AG04450 (cell line): ENCODE measurements around the gene MBD5. TPM values are rescaled to one million over a fixed set of nuclear protein-coding genes. Genes with fewer than 3 reads are reported as not detected.

Experiments
- CTCF ChIA-PET: fragments of 300-600, 350-600 bp; formaldehyde crosslinking; extraction: SDS; loops from one replicate; lab custom pipeline; 2022; ENCODE audit warnings: antibody characterized with exemption, inconsistent platforms; lab: Charles Lee
- POLR2A ChIA-PET: fragments of 350-600 bp; formaldehyde crosslinking; extraction: SDS; loops from one replicate; lab custom pipeline; 2021; ENCODE audit warnings: antibody characterized with exemption, inconsistent platforms; lab: Yijun Ruan, JAX
- DNase-seq: peaks from one replicate; pipeline ENCODE4 v3.0.0-alpha.2; 2011; ENCODE audit warnings: low read depth, low spot score
- H3K27ac ChIP-seq: one replicate; pipeline ENCODE4 v1.5.1; 2012; ENCODE audit warnings: low read depth, low read length, control low read depth
- H3K27me3 ChIP-seq: one replicate; pipeline ENCODE4 v1.6.0; 2012; ENCODE audit warnings: low read length; ENCODE audit not compliant: control insufficient read depth, insufficient read depth
- H3K4me3 ChIP-seq: 2 replicates; pipeline ENCODE4 v1.5.1; 2011; ENCODE audit warnings: mild to moderate bottlenecking, low read depth, low read length, control low read depth
- H3K9me3 ChIP-seq: 2 replicates; pipeline ENCODE4 v1.5.1; 2012; ENCODE audit warnings: low read length; ENCODE audit not compliant: control insufficient read depth, insufficient read depth
- polyA plus RNA-seq: library from polyadenylated mRNA; depleted of rRNA; stranded (reverse); fragments of >200 nt; gene quantifications from 2 replicates; pipeline ENCODE4 v1.2.3, GENCODE V29; 2011
- TF ChIP-seq, protein P1 (sequence below): IDR thresholded peaks from 2 replicates; pipeline ENCODE4 v1.5.1; 2011; ENCODE audit warnings: low read depth, low read length, control low read depth, inconsistent platforms

The MBD5 gene
- polyA plus RNA-seq, 1 experiment = 40.4 TPM

DNA sequence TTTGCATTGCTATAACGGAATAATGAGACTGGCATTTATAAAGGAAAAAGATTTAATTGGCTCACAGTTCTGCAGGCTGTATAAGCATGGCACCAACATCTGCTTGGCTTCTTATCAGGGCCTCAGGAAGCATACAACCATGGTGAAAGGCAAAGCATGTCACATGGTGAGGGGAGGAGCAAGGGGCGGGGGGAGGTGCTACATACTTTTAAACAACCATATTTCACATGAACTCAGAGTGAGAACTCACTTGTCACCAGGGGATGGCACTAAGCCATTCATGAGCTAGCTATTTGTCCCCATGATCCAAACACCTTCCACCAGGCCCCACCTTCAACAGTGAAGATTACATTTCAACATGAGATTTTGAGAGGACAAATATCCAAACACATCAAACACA is 188.7 kb downstream of the MBD5 start:
- no peak for DNase-seq
- TF ChIP-seq, protein P1, sequence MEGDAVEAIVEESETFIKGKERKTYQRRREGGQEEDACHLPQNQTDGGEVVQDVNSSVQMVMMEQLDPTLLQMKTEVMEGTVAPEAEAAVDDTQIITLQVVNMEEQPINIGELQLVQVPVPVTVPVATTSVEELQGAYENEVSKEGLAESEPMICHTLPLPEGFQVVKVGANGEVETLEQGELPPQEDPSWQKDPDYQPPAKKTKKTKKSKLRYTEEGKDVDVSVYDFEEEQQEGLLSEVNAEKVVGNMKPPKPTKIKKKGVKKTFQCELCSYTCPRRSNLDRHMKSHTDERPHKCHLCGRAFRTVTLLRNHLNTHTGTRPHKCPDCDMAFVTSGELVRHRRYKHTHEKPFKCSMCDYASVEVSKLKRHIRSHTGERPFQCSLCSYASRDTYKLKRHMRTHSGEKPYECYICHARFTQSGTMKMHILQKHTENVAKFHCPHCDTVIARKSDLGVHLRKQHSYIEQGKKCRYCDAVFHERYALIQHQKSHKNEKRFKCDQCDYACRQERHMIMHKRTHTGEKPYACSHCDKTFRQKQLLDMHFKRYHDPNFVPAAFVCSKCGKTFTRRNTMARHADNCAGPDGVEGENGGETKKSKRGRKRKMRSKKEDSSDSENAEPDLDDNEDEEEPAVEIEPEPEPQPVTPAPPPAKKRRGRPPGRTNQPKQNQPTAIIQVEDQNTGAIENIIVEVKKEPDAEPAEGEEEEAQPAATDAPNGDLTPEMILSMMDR = no peak
- ChIA-PET POLR2A (no interaction called here), CTCF (no interaction called here)
- H3K4me3 ChIP-seq = no peak overlapping the region
- no peaks in the 10 kb centered on the region for H3K27me3 ChIP-seq
- no peak overlapping the region for H3K27ac ChIP-seq
- no peaks in the 10 kb centered on the region for H3K9me3 ChIP-seq

DNA sequence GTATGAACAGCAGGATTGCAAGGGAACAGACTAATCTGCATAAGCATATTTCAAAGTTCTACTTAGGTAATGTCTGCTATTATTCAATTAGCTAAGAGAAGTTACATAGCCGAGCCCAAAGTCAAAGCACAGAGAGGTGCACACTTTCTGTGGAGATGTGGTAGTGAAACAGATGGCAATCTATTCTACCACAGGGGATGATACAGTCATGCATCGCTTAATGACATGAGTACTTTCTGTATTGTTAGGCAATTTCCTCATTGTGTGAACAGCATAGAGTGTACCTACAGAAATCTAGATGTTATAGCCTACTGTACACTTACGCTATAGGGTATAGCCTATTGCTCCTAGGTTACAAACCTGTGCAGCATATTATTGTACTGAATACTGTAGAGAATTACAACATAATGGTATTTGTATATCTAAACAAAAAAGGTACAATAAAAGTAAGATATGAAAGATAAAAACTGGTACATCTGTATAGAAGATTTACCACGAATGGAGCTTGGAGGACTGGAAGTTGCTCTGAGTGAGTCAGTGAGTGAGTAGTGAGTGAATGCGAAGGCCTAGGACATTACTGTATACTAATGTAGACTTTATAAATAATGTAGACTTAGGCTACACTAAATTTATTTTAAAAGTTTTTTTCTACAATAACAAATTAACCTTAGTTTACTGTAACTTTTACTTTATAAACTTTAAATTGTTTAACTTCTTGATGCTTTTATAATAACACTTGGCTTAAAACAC is 197.6 kb downstream of the MBD5 start:
- CTCF ChIA-PET = interaction anchor here (0.9 kb wide), 1 partner anchor 291 kb away, joined by 4 read pairs; no protein-coding TSS in a partner anchor

DNA sequence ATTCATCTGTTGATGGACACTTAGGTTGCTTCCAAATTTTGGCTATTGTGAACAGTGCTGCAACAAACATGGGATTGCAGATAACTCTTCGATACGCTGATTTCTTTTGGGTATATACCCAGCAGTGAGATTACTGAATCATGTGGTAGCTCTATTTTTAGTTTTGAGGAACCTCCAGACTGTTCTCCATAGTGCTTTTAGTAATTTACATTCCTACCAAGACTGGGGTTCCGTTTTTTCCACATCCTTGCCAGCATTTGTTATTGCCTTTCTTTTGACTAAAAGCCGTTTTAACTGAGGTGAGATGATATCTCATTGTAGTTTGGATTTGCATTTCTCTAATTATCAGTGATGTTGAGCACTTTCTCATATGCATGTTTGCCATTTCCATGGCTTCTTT is 200.3 kb downstream of the MBD5 start:
- DNase-seq = no peak
- no peak overlapping the region for H3K4me3 ChIP-seq
- H3K27ac ChIP-seq = no peak overlapping the region
- CTCF ChIA-PET = interaction anchor here (1.2 kb wide), 1 partner anchor 17 kb away, joined by 5 read pairs; no protein-coding TSS in a partner anchor
- TF ChIP-seq, protein P1 = no peak
- H3K9me3 ChIP-seq = no peaks in the 10 kb centered on the region
- POLR2A ChIA-PET = no interaction called here
- no peaks in the 10 kb centered on the region for H3K27me3 ChIP-seq

More for the DNA sequence above, 197.6 kb downstream of the MBD5 start:
- H3K27me3 ChIP-seq = no peaks in the 10 kb centered on the region
- H3K27ac ChIP-seq = no peak overlapping the region
- H3K4me3 ChIP-seq = no peak overlapping the region
- TF ChIP-seq, protein P1 = no peak
- POLR2A ChIA-PET = interaction anchor here (0.6 to 1.9 kb wide), 4 partner anchors 16 to 427 kb away, joined by 3 to 10 read pairs (median 6); partner anchors contain the start of genes MBD5 and ORC4
- no peaks in the 10 kb centered on the region for H3K9me3 ChIP-seq
- no peak for DNase-seq

DNA sequence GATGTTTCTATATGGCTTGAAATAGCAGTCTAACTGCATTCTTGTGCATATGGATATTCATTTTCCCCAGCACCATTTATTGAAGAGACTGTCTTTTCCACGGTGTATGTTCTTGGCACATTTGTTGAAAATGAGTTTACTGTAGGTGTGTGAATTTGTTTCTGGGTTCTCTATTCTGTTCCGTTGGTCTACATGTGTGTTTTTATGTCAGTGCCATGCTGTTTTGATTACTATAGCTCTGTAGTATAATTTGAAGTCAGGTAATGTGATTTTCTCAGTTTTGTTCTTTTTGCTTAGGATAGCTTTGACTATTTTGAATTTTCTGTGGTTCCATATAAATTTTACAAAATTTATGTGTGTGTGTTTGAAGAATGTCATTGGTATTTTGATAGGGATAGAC is 201.0 kb downstream of the MBD5 start:
- POLR2A ChIA-PET = no interaction called here

More for the DNA sequence above, 201.0 kb downstream of the MBD5 start:
- Histone ChIP-seq H3K27ac (no peak overlapping the region), H3K27me3 (no peaks in the 10 kb centered on the region), H3K9me3 (no peaks in the 10 kb centered on the region), H3K4me3 (no peak overlapping the region)
- CTCF ChIA-PET = interaction anchor here (1.2 kb wide), 1 partner anchor 16 kb away, joined by 5 read pairs; no protein-coding TSS in a partner anchor
- DNase-seq = no peak
- TF ChIP-seq, protein P1 = no peak
